OCI-LY3 (cell line): ENCODE results near the gene ADAT2.

Experiments
- EZH2phosphoT487 ChIP-seq: fragments of 200-600 bp; shearing (Covaris generic); IDR thresholded peaks from 2 replicates; pipeline ENCODE4 v1.6.1; 2018; ENCODE audit warnings: antibody characterized with exemption, mixed run types, low read depth
- TF ChIP-seq, protein P1 (sequence below): fragments of 200-600, 300-600 bp; sonication (generic); IDR thresholded peaks from 2 replicates; pipeline ENCODE4 v1.5.1; 2014; ENCODE audit warnings: antibody characterized with exemption, low read length, low read depth

DNA sequence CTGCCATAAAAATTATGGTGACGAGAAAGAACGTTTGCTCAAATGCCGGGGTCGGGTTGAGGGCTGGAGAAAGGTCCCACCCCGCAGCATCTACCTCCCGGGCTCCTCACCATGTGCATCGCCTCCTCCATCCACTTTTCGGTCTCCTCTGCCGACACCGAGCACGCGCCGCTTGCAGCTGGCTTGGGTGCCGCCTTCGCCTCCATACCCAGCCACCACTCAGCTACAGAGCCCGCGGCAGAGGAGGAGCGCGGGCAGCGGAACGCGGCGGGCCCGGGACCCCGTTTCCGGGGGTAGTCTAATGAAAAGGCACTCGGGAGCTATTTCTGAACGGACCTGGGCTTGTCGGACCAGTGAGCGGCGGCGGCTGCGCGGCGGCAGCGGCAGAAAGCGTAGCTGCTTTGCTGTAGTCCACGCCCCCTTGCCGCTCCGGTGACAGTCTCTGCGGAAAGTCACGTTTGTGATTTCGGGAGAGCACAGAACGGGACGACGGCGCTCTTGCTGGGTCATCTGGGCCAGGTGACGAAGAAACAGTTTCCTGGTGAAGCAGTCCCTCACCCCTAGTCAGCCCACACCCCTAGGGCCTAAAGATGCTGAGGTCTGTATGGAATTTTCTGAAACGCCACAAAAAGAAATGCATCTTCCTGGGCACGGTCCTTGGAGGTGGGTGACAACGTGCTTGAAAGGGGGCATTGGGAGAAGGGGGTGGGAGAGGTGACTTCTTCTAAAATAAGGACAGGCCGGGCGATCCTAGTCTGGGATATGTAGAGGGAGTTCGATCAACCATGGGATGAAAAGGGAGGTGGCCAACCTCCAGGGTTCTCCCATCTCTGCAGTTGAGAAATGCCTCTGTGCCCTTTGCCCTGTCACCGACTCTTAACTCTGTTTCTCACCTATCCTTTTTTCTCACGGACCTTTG, at the start of gene ADAT2, which contains the start of gene PEX3:
- TF ChIP-seq, protein P1, sequence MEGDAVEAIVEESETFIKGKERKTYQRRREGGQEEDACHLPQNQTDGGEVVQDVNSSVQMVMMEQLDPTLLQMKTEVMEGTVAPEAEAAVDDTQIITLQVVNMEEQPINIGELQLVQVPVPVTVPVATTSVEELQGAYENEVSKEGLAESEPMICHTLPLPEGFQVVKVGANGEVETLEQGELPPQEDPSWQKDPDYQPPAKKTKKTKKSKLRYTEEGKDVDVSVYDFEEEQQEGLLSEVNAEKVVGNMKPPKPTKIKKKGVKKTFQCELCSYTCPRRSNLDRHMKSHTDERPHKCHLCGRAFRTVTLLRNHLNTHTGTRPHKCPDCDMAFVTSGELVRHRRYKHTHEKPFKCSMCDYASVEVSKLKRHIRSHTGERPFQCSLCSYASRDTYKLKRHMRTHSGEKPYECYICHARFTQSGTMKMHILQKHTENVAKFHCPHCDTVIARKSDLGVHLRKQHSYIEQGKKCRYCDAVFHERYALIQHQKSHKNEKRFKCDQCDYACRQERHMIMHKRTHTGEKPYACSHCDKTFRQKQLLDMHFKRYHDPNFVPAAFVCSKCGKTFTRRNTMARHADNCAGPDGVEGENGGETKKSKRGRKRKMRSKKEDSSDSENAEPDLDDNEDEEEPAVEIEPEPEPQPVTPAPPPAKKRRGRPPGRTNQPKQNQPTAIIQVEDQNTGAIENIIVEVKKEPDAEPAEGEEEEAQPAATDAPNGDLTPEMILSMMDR = no peak
- TF ChIP-seq EZH2phosphoT487 = no peak
